Testis (tissue), 2 donors: ENCODE results near the gene HMGXB3.

Experiments
- POLR2A ChIP-seq: fragments of 450-650 bp; IDR thresholded peaks from one replicate; pipeline ENCODE4 v1.6.1; 2017; ENCODE audit warnings: antibody characterized with exemption, mild to moderate bottlenecking, moderate library complexity
- TF ChIP-seq, protein P1 (sequence below), 3 experiments: fragments of 450-650 bp in 2 of 3; fragments of 200-600 bp in 1 of 3; sonication (generic) in 1 of 3; IDR thresholded peaks; one replicate each; pipeline ENCODE4 v1.5.1; 2016 to 2019; ENCODE audit warnings: antibody characterized with exemption in 3 of 3, mild to moderate bottlenecking in 2 of 3, moderate library complexity in 1 of 3

DNA sequence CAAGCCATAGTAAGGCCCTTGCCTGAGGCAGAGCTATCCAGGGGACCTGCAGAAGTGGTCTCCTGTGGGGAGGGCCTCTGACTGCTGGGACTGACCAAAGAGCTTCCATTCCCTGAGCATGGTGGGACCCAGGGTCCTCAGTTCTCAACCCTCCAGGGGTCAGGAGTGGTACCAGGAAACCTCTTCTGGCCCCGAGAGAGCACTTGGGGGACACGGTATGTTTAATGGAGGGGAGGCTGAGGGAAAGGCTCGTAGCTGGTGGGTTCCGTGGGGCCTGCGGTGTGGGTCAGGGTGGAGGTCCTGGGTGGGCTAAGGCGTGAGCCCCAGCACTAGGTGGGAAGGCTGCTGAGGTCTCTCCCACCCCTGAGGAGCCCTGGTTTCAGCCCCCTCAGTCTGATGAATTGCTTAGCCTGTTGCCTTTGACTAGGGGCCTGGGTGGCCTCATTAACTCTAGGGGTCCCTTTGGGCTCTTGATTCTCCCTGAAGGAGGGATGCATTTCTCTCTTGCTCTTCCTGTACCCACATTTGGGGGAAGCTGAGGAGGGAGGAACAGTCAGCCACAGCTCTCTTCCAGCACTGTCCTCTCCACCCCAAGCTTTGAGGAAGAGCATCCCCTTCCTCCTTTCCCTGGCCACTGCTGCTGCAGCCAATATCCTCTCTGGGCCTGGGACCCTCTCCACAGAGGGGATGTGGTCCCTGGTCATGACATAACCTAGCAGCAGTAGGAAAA is 51.9 kb downstream of the HMGXB3 start:
- TF ChIP-seq, protein P1, sequence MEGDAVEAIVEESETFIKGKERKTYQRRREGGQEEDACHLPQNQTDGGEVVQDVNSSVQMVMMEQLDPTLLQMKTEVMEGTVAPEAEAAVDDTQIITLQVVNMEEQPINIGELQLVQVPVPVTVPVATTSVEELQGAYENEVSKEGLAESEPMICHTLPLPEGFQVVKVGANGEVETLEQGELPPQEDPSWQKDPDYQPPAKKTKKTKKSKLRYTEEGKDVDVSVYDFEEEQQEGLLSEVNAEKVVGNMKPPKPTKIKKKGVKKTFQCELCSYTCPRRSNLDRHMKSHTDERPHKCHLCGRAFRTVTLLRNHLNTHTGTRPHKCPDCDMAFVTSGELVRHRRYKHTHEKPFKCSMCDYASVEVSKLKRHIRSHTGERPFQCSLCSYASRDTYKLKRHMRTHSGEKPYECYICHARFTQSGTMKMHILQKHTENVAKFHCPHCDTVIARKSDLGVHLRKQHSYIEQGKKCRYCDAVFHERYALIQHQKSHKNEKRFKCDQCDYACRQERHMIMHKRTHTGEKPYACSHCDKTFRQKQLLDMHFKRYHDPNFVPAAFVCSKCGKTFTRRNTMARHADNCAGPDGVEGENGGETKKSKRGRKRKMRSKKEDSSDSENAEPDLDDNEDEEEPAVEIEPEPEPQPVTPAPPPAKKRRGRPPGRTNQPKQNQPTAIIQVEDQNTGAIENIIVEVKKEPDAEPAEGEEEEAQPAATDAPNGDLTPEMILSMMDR (IDR thresholded peaks at IDR 0.05): no peak
- no peak for TF ChIP-seq POLR2A
